ENCODE results near the gene RCAN3.
"Not testable (repeated sequence)": the region's sequence is repeated elsewhere in the genome, so short reads cannot be mapped to it uniquely, and the experiment has no call there.

Gene RCAN3

GRCh38 chr1:24488159-24488558 lies 14.5 kb upstream of the RCAN3 start:
- not testable (repeated sequence) for H3K4me1 ChIP-seq (ENCODE audit: control insufficient read depth, insufficient read depth, low read length); H3K4me3 ChIP-seq (ENCODE audit: low read length); H3K36me3 ChIP-seq (ENCODE audit: control insufficient read depth, insufficient read depth, low read length); H3K9me3 ChIP-seq (ENCODE audit: control insufficient read depth, low read length); H3K27me3 ChIP-seq (ENCODE audit: control insufficient read depth, insufficient read depth, low read length); H3K9ac ChIP-seq (ENCODE audit: low read length)

DNA sequence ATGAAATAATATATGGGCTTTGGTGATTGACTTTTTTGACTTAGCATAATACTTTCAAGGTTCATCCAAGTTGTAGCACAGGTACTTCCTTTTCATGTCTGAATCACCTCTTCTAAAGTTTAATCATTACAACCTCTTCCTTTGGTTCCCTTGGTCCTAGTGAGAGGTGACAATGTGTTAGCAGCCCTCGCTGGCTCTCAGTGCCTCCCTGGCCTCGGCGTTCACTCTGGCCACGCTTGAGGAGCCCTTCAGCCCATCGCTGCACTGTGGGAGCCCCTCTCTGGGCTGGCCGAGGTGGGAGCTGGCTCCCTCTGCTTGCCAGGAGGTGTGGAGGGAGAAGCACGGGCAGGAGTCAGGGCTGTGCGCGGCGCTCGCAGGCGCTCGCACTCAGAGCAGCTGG lies 13.0 kb upstream of the RCAN3 start:
- Histone ChIP-seq H3K27me3 (ENCODE audit: control insufficient read depth, insufficient read depth, low read length) (no peaks in the 10 kb centered on the region), H3K4me1 (ENCODE audit: control insufficient read depth, insufficient read depth, low read length) (no peaks in the 10 kb centered on the region), H3K9me3 (ENCODE audit: control insufficient read depth, low read length) (no peaks in the 10 kb centered on the region), H3K36me3 (ENCODE audit: control insufficient read depth, insufficient read depth, low read length) (no peaks in the 10 kb centered on the region), H3K4me3 (ENCODE audit: low read length) (no peak overlapping the region), H3K9ac (ENCODE audit: low read length) (no peak overlapping the region)

GRCh38 chr1:24490101-24490781 lies 12.4 kb upstream of the RCAN3 start:
- H3K9me3 ChIP-seq (ENCODE audit: control insufficient read depth, low read length) = no peaks in the 10 kb centered on the region
- H3K4me3 ChIP-seq (ENCODE audit: low read length) = no peak overlapping the region
- H3K36me3 ChIP-seq (ENCODE audit: control insufficient read depth, insufficient read depth, low read length) = no peaks in the 10 kb centered on the region
- no peaks in the 10 kb centered on the region for H3K4me1 ChIP-seq (ENCODE audit: control insufficient read depth, insufficient read depth, low read length)
- no peaks in the 10 kb centered on the region for H3K27me3 ChIP-seq (ENCODE audit: control insufficient read depth, insufficient read depth, low read length)
- no peak overlapping the region for H3K9ac ChIP-seq (ENCODE audit: low read length)

- Histone ChIP-seq H3K9me3 (ENCODE audit: control insufficient read depth, low read length) (no peaks in the 10 kb centered on the region), H3K9ac (ENCODE audit: low read length) (no peak overlapping the region), H3K4me1 (ENCODE audit: control insufficient read depth, insufficient read depth, low read length) (no peaks in the 10 kb centered on the region), H3K27me3 (ENCODE audit: control insufficient read depth, insufficient read depth, low read length) (no peaks in the 10 kb centered on the region), H3K36me3 (ENCODE audit: control insufficient read depth, insufficient read depth, low read length) (no peaks in the 10 kb centered on the region), H3K4me3 (ENCODE audit: low read length) (no peak overlapping the region)
Measured at GRCh38 chr1:24491577-24492360, 10.9 kb upstream of the RCAN3 start.

DNA sequence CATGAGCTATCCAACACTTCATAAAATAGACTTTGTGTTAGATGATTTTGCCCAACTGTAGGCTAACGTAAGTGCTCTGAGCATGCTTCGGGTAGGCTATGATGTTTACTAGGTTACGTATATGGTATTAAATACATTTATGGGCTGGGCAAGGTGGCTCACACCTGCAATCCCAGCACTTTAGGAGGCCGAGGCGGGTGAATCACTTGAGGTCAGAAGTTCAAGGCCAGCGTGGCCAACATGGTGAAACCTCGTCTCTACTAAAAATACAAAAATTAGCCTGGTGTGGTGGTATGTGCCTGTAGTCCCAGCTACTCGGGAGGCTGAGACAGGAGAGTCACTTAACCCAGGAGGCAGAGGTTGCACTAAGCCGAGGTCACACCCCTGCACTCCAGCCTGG lies 9.7 kb upstream of the RCAN3 start:
- H3K4me1 ChIP-seq (ENCODE audit: control insufficient read depth, insufficient read depth, low read length); H3K4me3 ChIP-seq (ENCODE audit: low read length); H3K36me3 ChIP-seq (ENCODE audit: control insufficient read depth, insufficient read depth, low read length): not testable (repeated sequence)

GRCh38 chr1:24493785-24494184 lies 8.9 kb upstream of the RCAN3 start:
- Histone ChIP-seq H3K4me1 (ENCODE audit: control insufficient read depth, insufficient read depth, low read length) (no peaks in the 10 kb centered on the region), H3K36me3 (ENCODE audit: control insufficient read depth, insufficient read depth, low read length) (no peaks in the 10 kb centered on the region), H3K9me3 (ENCODE audit: control insufficient read depth, low read length) (no peaks in the 10 kb centered on the region), H3K4me3 (ENCODE audit: low read length) (no peak overlapping the region), H3K27me3 (ENCODE audit: control insufficient read depth, insufficient read depth, low read length) (no peaks in the 10 kb centered on the region), H3K9ac (ENCODE audit: low read length) (no peak overlapping the region)

More for the DNA sequence above, 9.7 kb upstream of the RCAN3 start:
- H3K27me3 ChIP-seq (ENCODE audit: control insufficient read depth, insufficient read depth, low read length); H3K9me3 ChIP-seq (ENCODE audit: control insufficient read depth, low read length); H3K9ac ChIP-seq (ENCODE audit: low read length): not testable (repeated sequence)

DNA sequence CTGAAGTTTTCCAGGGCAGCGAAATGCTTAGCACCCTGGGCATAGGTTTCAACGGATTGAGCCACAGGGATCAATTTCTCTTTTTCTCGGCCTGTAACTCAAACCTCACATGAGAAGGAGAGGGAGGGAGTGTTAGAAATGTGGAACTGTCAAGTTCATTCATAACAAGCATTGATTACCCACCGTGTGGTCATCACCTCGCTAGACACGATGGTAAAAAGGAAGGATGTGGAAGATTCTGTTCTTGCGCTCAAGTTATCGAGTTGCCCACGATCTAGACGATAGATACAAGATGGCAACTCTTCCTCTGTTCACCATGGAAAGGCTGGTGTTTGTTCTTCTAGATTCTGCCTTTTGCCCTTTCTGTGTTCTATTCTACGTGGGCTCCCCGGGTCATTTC lies 4.0 kb upstream of the RCAN3 start:
- Histone ChIP-seq H3K9ac (ENCODE audit: low read length) (no peak overlapping the region), H3K9me3 (ENCODE audit: control insufficient read depth, low read length) (no peaks in the 10 kb centered on the region), H3K4me3 (ENCODE audit: low read length) (no peak overlapping the region), H3K4me1 (ENCODE audit: control insufficient read depth, insufficient read depth, low read length) (peaks cover 13% of the 10 kb centered on the region), H3K36me3 (ENCODE audit: control insufficient read depth, insufficient read depth, low read length) (no peaks in the 10 kb centered on the region), H3K27me3 (ENCODE audit: control insufficient read depth, insufficient read depth, low read length) (no peaks in the 10 kb centered on the region)

DNA sequence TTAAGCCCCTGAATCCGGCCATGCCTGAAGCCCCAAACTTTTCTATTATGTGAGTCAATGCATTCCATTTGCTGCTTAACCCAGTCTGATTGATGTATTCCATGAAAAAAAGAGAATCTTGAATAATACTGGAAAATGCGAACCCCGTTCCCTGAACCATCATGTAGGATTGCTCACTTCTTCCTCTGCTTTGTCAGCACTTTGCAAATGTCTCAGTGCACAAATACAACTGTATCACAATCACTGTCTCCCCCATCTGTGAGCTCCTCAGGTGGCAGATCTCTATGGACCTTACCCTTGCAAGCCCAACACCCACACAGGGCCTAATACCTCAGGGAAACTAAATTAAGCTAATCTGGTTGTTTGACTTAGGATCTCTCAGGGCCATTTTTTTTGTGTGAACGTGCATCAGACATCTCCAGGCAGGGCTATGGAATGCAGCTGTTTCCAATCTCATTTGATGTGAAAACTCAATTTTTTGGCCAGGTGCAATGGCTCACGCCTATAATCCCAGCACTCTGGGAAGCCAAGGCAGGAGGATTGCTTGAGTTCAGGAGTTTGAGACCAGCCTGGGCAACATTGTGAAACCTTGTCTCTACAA lies 2.1 kb upstream of the RCAN3 start:
- no peaks in the 10 kb centered on the region for H3K9me3 ChIP-seq (ENCODE audit: control insufficient read depth, low read length)
- H3K36me3 ChIP-seq (ENCODE audit: control insufficient read depth, insufficient read depth, low read length) = no peaks in the 10 kb centered on the region
- no peak overlapping the region for H3K9ac ChIP-seq (ENCODE audit: low read length)
- peaks cover 13% of the 10 kb centered on the region for H3K4me1 ChIP-seq (ENCODE audit: control insufficient read depth, insufficient read depth, low read length)
- no peak overlapping the region for H3K4me3 ChIP-seq (ENCODE audit: low read length)
- no peaks in the 10 kb centered on the region for H3K27me3 ChIP-seq (ENCODE audit: control insufficient read depth, insufficient read depth, low read length)

GRCh38 chr1:24501371-24502064 lies 1.1 kb upstream of the RCAN3 start:
- Histone ChIP-seq H3K4me1 (ENCODE audit: control insufficient read depth, insufficient read depth, low read length) (peaks cover 19% of the 10 kb centered on the region), H3K27me3 (ENCODE audit: control insufficient read depth, insufficient read depth, low read length) (no peaks in the 10 kb centered on the region), H3K9me3 (ENCODE audit: control insufficient read depth, low read length) (no peaks in the 10 kb centered on the region), H3K36me3 (ENCODE audit: control insufficient read depth, insufficient read depth, low read length) (no peaks in the 10 kb centered on the region), H3K9ac (ENCODE audit: low read length) (peak overlapping the region; percentile 60), H3K4me3 (ENCODE audit: low read length) (peak overlapping the region; percentile 47)

DNA sequence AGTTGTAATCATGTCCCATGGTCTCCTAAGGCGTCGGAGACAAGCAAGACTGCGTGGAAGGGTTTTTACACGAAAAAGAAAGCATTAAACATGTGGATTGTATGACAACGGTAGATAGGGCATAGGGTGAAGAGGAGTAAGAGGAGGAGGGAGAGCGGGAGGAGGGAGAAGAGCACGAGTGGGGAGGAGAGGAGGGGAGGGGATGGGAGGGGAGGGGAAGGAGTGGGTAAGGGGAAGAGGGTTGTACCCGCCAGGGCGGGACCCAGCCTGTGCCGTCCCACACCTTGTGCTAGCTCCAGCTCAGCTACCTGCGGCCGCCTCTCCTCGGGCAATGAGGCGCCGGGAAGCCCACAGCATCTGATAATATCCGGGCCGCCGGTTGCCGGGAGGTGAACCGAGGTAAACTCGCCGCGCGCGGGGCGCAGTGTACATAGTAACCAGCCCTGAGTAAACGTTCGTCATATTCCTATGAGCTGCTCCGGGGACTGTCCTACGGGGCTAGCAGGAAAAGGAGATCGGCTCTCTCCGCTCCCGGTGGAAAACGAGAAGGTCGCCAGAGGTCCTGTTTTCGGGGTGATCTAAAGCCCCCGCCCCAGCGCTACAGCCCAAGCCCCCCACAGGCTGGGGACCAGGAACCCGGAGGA lies 449 bp upstream of the RCAN3 start:
- no peaks in the 10 kb centered on the region for H3K36me3 ChIP-seq (ENCODE audit: control insufficient read depth, insufficient read depth, low read length)
- peak overlapping the region; percentile 47 for H3K4me3 ChIP-seq (ENCODE audit: low read length)
- H3K4me1 ChIP-seq (ENCODE audit: control insufficient read depth, insufficient read depth, low read length) = peaks cover 24% of the 10 kb centered on the region
- H3K27me3 ChIP-seq (ENCODE audit: control insufficient read depth, insufficient read depth, low read length) = no peaks in the 10 kb centered on the region
- H3K9ac ChIP-seq (ENCODE audit: low read length) = peak overlapping the region; percentile 60
- H3K9me3 ChIP-seq (ENCODE audit: control insufficient read depth, low read length) = no peaks in the 10 kb centered on the region

DNA sequence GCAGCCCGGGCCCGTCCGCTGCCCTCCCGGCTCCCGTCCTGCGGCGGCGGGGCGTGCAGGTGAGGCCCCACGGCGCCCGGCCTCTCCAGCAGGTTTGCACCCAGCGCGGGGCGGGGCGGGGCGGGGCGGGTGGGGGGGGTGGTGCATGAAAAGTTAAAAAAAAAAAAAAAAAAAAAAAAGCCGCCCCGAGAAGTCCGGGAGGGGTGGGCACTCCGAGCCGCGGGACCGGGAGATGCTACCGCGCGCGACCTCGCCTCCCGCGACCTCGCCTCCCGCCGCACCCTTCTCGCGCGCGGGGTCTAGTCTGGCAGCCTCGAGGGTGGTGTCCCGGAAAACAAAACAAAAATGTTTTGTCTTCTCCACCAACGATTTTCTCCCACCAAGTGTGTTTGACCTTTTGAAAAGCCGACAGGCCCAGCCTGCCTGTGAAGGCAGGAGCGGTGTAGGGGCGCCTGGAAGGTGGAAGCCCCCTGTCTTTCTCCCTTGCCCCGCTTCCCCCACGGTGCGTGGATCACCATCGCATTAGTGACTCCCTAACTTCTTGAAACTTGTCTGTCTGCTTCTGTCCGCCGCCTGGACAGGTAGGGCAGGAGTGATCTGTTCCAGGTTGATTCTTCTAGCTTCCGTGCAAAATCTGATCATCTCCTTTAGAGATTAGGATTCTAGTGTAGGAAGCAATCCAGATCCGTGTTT lies 569 bp downstream of the RCAN3 start:
- peak overlapping the region; percentile 80 for H3K9ac ChIP-seq (ENCODE audit: low read length)
- H3K27me3 ChIP-seq (ENCODE audit: control insufficient read depth, insufficient read depth, low read length) = no peaks in the 10 kb centered on the region
- no peaks in the 10 kb centered on the region for H3K9me3 ChIP-seq (ENCODE audit: control insufficient read depth, low read length)
- H3K4me3 ChIP-seq (ENCODE audit: low read length) = peak overlapping the region; percentile 91
- no peaks in the 10 kb centered on the region for H3K36me3 ChIP-seq (ENCODE audit: control insufficient read depth, insufficient read depth, low read length)
- peaks cover 33% of the 10 kb centered on the region for H3K4me1 ChIP-seq (ENCODE audit: control insufficient read depth, insufficient read depth, low read length)

All from mucosa of stomach (tissue), 1 donor.